ENCODE data around the gene MPLKIP. TPM values are rescaled to one million over a fixed set of nuclear protein-coding genes. Genes with fewer than 3 reads are reported as not detected.
A peak's percentile ranks its signal among the peaks of the same experiment; 100 is the strongest.

Gene MPLKIP
- total RNA-seq, 1 experiment from 2014 or later = 61.6 TPM

DNA sequence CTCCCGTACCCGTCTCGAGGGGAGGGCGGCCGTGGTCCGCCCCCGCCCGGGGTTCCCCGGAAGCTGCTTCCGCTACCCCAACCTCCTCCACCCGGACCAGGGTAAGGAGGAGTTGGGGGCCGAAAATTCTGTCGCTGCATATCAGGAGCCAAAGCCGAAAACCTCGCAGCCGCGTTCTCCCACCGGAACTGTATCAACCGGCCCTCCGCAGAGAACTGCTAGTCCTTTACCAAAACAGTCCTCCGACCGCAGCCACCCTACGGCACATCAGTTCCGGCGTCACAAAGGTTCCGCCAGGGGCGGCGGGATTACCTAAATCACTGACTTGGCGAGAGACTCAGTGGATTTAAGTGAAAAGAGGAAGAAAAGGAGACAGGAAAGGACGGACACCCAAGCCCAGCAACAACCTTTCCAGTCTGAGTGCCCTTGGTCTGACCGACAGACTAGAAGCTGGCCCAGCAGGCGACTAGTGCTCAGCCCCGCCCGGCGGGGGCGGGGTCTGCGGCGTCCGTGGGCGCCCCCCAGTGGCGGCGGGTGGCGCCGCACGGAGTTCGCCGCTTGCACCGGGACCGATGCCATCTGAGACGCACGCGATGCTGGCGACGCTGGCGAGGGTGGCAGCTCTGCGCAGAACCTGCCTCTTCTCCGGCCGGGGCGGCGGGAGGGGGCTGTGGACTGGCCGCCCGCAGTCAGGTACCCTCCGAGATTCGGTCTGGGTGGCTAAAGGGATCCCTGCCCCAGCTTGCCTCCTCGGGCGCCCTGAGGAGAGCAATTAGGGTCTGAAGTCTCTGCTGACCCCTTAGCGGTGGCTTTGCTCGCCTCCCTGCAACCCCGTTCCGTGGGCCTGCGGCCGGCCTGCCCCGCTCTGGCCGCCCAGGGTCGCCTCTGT, at the start of gene MPLKIP, which contains the start of gene SUGCT (continued):
- TF ChIP-seq, protein P1, sequence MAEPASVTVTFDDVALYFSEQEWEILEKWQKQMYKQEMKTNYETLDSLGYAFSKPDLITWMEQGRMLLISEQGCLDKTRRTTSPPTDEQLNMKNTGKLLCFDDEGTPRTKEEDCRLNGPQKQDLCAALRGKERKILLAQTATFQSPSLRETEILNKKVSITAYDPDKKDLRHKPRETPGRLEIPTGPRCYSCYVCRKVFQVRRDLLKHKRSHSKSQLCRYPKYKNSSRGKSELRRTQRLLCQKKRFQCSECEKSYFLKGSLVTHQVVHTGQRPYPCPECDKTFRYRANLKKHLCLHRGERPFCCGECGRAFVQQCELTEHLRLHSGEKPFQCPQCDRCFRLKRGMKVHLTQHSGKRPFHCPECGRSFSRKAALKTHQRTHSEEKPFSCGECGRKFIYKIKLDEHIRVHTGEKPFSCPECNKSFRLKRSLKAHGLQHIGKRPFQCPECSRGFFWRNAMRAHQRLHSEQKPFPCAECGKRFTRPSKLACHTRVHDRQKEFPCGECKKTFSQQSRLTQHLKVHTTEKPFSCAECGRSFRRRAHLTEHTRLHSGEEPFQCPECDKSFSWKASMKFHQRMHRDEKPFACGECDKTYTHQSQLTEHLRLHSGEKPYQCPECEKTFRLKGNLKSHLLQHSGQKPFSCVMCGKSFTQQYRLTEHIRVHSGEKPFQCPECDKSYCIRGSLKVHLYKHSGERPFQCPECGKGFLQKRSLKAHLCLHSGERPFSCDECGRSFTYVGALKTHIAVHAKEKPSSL (CRISPR knock-in tag; conservative IDR thresholded peaks at IDR 0.05) = no peak
- TF ChIP-seq, protein P2, sequence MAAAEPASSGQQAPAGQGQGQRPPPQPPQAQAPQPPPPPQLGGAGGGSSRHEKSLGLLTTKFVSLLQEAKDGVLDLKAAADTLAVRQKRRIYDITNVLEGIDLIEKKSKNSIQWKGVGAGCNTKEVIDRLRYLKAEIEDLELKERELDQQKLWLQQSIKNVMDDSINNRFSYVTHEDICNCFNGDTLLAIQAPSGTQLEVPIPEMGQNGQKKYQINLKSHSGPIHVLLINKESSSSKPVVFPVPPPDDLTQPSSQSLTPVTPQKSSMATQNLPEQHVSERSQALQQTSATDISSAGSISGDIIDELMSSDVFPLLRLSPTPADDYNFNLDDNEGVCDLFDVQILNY (CRISPR knock-in tag; IDR thresholded peaks at IDR 0.05) = peak; percentile 80; the same call in 1 of the 2 replicates
- TF ChIP-seq JAZF1 (CRISPR knock-in tag; IDR thresholded peaks at IDR 0.05) (no peak), TEAD4 (CRISPR knock-in tag; IDR thresholded peaks at IDR 0.05) (no peak), ELF4 (CRISPR knock-in tag; IDR thresholded peaks at IDR 0.05; ENCODE audit: low read depth) (peak; percentile 72; the same call in 1 of the 2 replicates), ZBTB21 (CRISPR knock-in tag; IDR thresholded peaks at IDR 0.05; ENCODE audit: borderline replicate concordance) (peak; percentile 34; the same call in 1 of the 2 replicates), ETV6 (CRISPR knock-in tag; IDR thresholded peaks at IDR 0.05) (peak; percentile 80), CBFB (CRISPR knock-in tag; IDR thresholded peaks at IDR 0.05; ENCODE audit: low read depth) (no peak), RORB (CRISPR knock-in tag; IDR thresholded peaks at IDR 0.05) (no peak), TP53 (CRISPR knock-in tag; IDR thresholded peaks at IDR 0.05) (peak; percentile 65; the same call in 1 of the 2 replicates), NR1H2 (CRISPR knock-in tag; IDR thresholded peaks at IDR 0.05) (no peak), GTF2I (CRISPR knock-in tag; conservative IDR thresholded peaks at IDR 0.05) (no peak), FOXJ3 (CRISPR knock-in tag; IDR thresholded peaks at IDR 0.05; ENCODE audit: borderline replicate concordance) (no peak), TEAD1 (CRISPR knock-in tag; IDR thresholded peaks at IDR 0.05) (no peak), ZNF232 (CRISPR knock-in tag; IDR thresholded peaks at IDR 0.05) (peak; percentile 80)
- TF ChIP-seq, protein P3, sequence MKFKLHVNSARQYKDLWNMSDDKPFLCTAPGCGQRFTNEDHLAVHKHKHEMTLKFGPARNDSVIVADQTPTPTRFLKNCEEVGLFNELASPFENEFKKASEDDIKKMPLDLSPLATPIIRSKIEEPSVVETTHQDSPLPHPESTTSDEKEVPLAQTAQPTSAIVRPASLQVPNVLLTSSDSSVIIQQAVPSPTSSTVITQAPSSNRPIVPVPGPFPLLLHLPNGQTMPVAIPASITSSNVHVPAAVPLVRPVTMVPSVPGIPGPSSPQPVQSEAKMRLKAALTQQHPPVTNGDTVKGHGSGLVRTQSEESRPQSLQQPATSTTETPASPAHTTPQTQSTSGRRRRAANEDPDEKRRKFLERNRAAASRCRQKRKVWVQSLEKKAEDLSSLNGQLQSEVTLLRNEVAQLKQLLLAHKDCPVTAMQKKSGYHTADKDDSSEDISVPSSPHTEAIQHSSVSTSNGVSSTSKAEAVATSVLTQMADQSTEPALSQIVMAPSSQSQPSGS (CRISPR knock-in tag; IDR thresholded peaks at IDR 0.05; ENCODE audit: borderline replicate concordance, low read depth) = peak; percentile 65; the same call in 1 of the 2 replicates
- TF ChIP-seq, protein P4, sequence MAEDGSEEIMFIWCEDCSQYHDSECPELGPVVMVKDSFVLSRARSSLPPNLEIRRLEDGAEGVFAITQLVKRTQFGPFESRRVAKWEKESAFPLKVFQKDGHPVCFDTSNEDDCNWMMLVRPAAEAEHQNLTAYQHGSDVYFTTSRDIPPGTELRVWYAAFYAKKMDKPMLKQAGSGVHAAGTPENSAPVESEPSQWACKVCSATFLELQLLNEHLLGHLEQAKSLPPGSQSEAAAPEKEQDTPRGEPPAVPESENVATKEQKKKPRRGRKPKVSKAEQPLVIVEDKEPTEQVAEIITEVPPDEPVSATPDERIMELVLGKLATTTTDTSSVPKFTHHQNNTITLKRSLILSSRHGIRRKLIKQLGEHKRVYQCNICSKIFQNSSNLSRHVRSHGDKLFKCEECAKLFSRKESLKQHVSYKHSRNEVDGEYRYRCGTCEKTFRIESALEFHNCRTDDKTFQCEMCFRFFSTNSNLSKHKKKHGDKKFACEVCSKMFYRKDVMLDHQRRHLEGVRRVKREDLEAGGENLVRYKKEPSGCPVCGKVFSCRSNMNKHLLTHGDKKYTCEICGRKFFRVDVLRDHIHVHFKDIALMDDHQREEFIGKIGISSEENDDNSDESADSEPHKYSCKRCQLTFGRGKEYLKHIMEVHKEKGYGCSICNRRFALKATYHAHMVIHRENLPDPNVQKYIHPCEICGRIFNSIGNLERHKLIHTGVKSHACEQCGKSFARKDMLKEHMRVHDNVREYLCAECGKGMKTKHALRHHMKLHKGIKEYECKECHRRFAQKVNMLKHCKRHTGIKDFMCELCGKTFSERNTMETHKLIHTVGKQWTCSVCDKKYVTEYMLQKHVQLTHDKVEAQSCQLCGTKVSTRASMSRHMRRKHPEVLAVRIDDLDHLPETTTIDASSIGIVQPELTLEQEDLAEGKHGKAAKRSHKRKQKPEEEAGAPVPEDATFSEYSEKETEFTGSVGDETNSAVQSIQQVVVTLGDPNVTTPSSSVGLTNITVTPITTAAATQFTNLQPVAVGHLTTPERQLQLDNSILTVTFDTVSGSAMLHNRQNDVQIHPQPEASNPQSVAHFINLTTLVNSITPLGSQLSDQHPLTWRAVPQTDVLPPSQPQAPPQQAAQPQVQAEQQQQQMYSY (CRISPR knock-in tag; IDR thresholded peaks at IDR 0.05) = no peak
- TF ChIP-seq, protein P5, sequence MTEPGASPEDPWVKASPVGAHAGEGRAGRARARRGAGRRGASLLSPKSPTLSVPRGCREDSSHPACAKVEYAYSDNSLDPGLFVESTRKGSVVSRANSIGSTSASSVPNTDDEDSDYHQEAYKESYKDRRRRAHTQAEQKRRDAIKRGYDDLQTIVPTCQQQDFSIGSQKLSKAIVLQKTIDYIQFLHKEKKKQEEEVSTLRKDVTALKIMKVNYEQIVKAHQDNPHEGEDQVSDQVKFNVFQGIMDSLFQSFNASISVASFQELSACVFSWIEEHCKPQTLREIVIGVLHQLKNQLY (CRISPR knock-in tag; IDR thresholded peaks at IDR 0.05) = no peak
- TF ChIP-seq, protein P6, sequence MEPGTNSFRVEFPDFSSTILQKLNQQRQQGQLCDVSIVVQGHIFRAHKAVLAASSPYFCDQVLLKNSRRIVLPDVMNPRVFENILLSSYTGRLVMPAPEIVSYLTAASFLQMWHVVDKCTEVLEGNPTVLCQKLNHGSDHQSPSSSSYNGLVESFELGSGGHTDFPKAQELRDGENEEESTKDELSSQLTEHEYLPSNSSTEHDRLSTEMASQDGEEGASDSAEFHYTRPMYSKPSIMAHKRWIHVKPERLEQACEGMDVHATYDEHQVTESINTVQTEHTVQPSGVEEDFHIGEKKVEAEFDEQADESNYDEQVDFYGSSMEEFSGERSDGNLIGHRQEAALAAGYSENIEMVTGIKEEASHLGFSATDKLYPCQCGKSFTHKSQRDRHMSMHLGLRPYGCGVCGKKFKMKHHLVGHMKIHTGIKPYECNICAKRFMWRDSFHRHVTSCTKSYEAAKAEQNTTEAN (CRISPR knock-in tag; IDR thresholded peaks at IDR 0.05) = peak; percentile 78; the same call in 1 of the 2 replicates
- TF ChIP-seq, protein P7, sequence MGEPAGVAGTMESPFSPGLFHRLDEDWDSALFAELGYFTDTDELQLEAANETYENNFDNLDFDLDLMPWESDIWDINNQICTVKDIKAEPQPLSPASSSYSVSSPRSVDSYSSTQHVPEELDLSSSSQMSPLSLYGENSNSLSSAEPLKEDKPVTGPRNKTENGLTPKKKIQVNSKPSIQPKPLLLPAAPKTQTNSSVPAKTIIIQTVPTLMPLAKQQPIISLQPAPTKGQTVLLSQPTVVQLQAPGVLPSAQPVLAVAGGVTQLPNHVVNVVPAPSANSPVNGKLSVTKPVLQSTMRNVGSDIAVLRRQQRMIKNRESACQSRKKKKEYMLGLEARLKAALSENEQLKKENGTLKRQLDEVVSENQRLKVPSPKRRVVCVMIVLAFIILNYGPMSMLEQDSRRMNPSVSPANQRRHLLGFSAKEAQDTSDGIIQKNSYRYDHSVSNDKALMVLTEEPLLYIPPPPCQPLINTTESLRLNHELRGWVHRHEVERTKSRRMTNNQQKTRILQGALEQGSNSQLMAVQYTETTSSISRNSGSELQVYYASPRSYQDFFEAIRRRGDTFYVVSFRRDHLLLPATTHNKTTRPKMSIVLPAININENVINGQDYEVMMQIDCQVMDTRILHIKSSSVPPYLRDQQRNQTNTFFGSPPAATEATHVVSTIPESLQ (CRISPR knock-in tag; IDR thresholded peaks at IDR 0.05) = no peak
- TF ChIP-seq, protein P8, sequence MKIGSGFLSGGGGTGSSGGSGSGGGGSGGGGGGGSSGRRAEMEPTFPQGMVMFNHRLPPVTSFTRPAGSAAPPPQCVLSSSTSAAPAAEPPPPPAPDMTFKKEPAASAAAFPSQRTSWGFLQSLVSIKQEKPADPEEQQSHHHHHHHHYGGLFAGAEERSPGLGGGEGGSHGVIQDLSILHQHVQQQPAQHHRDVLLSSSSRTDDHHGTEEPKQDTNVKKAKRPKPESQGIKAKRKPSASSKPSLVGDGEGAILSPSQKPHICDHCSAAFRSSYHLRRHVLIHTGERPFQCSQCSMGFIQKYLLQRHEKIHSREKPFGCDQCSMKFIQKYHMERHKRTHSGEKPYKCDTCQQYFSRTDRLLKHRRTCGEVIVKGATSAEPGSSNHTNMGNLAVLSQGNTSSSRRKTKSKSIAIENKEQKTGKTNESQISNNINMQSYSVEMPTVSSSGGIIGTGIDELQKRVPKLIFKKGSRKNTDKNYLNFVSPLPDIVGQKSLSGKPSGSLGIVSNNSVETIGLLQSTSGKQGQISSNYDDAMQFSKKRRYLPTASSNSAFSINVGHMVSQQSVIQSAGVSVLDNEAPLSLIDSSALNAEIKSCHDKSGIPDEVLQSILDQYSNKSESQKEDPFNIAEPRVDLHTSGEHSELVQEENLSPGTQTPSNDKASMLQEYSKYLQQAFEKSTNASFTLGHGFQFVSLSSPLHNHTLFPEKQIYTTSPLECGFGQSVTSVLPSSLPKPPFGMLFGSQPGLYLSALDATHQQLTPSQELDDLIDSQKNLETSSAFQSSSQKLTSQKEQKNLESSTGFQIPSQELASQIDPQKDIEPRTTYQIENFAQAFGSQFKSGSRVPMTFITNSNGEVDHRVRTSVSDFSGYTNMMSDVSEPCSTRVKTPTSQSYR (CRISPR knock-in tag; IDR thresholded peaks at IDR 0.05) = no peak

All from WTC11 (cell line).